Measurements from ENCODE around the gene QTRT2. TPM values are rescaled to one million over a fixed set of nuclear protein-coding genes. Genes with fewer than 3 reads are reported as not detected.

QTRT2 gene
- total and polyA plus RNA-seq, 4 experiments from 2014 or later: 14.3 to 35.7 (median 22.3) TPM

DNA sequence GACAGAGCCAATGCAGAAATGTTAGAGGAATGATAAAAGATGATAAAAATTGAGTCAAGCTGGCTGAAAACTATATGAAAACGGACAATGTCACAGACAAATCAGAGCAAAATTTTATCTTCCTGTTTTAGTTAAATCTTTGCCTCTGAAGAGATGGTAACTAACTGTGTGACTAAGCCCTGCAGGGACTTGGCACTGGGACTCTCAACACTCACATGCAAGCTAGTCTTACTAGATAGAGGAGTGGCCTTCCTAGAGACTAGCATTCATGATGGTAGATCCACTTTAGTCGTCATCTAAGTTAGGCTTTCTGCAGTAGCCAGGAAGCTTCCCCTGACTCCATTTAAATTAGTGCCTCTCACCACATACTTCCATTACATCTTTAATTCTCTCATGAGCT lies 4.3 kb upstream of the QTRT2 start:
- ChIA-PET POLR2A (ENCODE audit: partially characterized antibody) (interaction anchor here (1.0 kb wide), 1 partner anchor 354 kb away, joined by 3 read pairs; no protein-coding TSS in a partner anchor), CTCF (ENCODE audit: partially characterized antibody) (no interaction called here)

GRCh38 chr3:114057011-114057347 lies 442 bp downstream of the QTRT2 start:
- peaks cover 21 to 57% (median 42%) of the 10 kb centered on the region in 4 donors for H3K4me1 Mint-ChIP-seq
- Histone ChIP-seq H3K27me3 (ENCODE audit: insufficient read depth, low read length) (no peaks in the 10 kb centered on the region), H3K4me3 (ENCODE audit: low read length in 2 of 2) (peak overlapping the region; percentile 78 to 93), H3K9me3 (ENCODE audit: control insufficient read depth in 1 of 2, low read length in 2 of 2) (no peaks in the 10 kb centered on the region), H3K27ac (ENCODE audit: low read depth, low read length) (peak overlapping the region; percentile 86), H3K4me1 (ENCODE audit: insufficient read depth, low read length) (peaks cover 26% of the 10 kb centered on the region), H3K36me3 (ENCODE audit: insufficient read depth, low read length) (peaks cover 4% of the 10 kb centered on the region)
- no peak for DNase-seq
- intact Hi-C loops (cut with micrococcal nuclease): loop anchor here (2.0 to 10.0 kb wide), 6 partner anchors 155 to 1728 kb away; partner anchors contain the start of gene GRAMD1C
- H3K27ac Mint-ChIP-seq: peak overlapping the region; percentile 93 to 100 (median 99)
- POLR2A ChIA-PET (ENCODE audit: partially characterized antibody): interaction anchor here (1.6 kb wide), 1 partner anchor 157 kb away, joined by 6 read pairs; no protein-coding TSS in a partner anchor
- H3K27me3 Mint-ChIP-seq: peaks cover 0 to 2% of the 10 kb centered on the region in 2 donors
- H3K36me3 Mint-ChIP-seq: peaks cover 7 to 27% of the 10 kb centered on the region in 2 donors
- H3K4me3 Mint-ChIP-seq: peak overlapping the region; percentile 95 to 100 (median 99)
- peaks cover 0 to 4% (median 0%) of the 10 kb centered on the region in 8 donors for H3K9me3 Mint-ChIP-seq
- CTCF ChIA-PET (ENCODE audit: partially characterized antibody): interaction anchor here (1.1 kb wide), 1 partner anchor 234 kb away, joined by 3 read pairs; no protein-coding TSS in a partner anchor

More for the DNA sequence above, 4.3 kb upstream of the QTRT2 start:
- Histone ChIP-seq H3K27me3 (ENCODE audit: insufficient read depth, low read length) (no peaks in the 10 kb centered on the region), H3K9me3 (ENCODE audit: control insufficient read depth in 1 of 2, low read length in 2 of 2) (no peaks in the 10 kb centered on the region), H3K4me1 (ENCODE audit: insufficient read depth, low read length) (peaks cover 10% of the 10 kb centered on the region), H3K4me3 (ENCODE audit: low read length in 2 of 2) (no peak overlapping the region), H3K27ac (ENCODE audit: low read depth, low read length) (no peak overlapping the region), H3K36me3 (ENCODE audit: insufficient read depth, low read length) (no peaks in the 10 kb centered on the region)
- Mint-ChIP-seq H3K9me3 (peaks cover 0 to 4% (median 0%) of the 10 kb centered on the region in 8 donors), H3K36me3 (peaks cover 7 to 13% of the 10 kb centered on the region in 2 donors), H3K4me3 (no peak overlapping the region), H3K27ac (no peak overlapping the region), H3K27me3 (peaks cover 0 to 2% of the 10 kb centered on the region in 2 donors), H3K4me1 (peaks cover 9 to 23% (median 14%) of the 10 kb centered on the region in 4 donors)
- intact Hi-C loops (cut with micrococcal nuclease): loop anchor here (5.0 to 10.0 kb wide), 3 partner anchors 1037 to 1733 kb away; a partner anchor contains a TSS
- no peak for DNase-seq

- intact Hi-C loops (cut with micrococcal nuclease): loop anchor here (5.0 to 10.0 kb wide), 5 partner anchors 154 to 1726 kb away; partner anchors contain the start of gene GRAMD1C
- CTCF ChIA-PET (ENCODE audit: partially characterized antibody): no interaction called here
- DNase-seq: no peak
- Mint-ChIP-seq H3K27ac (peak overlapping the region in 1 of 7 donors; percentile 35), H3K27me3 (peaks cover 0 to 2% of the 10 kb centered on the region in 2 donors), H3K4me1 (peaks cover 24 to 61% (median 47%) of the 10 kb centered on the region in 4 donors), H3K9me3 (peaks cover 0 to 4% (median 0%) of the 10 kb centered on the region in 8 donors), H3K4me3 (peak overlapping the region in 5 of 8 donors; percentile 40 to 95 (median 69)), H3K36me3 (peaks cover 4 to 28% of the 10 kb centered on the region in 2 donors)
- H3K4me1 ChIP-seq (ENCODE audit: insufficient read depth, low read length): peaks cover 26% of the 10 kb centered on the region
- POLR2A ChIA-PET (ENCODE audit: partially characterized antibody): no interaction called here
- H3K9me3 ChIP-seq (ENCODE audit: control insufficient read depth in 1 of 2, low read length in 2 of 2): no peaks in the 10 kb centered on the region
- H3K27me3 ChIP-seq (ENCODE audit: insufficient read depth, low read length): no peaks in the 10 kb centered on the region
- H3K27ac ChIP-seq (ENCODE audit: low read depth, low read length): no peak overlapping the region
- H3K36me3 ChIP-seq (ENCODE audit: insufficient read depth, low read length): peaks cover 4% of the 10 kb centered on the region
- H3K4me3 ChIP-seq (ENCODE audit: low read length in 2 of 2): no peak overlapping the region
Observed at GRCh38 chr3:114058646-114059045, 2.1 kb downstream of the QTRT2 start.

DNA sequence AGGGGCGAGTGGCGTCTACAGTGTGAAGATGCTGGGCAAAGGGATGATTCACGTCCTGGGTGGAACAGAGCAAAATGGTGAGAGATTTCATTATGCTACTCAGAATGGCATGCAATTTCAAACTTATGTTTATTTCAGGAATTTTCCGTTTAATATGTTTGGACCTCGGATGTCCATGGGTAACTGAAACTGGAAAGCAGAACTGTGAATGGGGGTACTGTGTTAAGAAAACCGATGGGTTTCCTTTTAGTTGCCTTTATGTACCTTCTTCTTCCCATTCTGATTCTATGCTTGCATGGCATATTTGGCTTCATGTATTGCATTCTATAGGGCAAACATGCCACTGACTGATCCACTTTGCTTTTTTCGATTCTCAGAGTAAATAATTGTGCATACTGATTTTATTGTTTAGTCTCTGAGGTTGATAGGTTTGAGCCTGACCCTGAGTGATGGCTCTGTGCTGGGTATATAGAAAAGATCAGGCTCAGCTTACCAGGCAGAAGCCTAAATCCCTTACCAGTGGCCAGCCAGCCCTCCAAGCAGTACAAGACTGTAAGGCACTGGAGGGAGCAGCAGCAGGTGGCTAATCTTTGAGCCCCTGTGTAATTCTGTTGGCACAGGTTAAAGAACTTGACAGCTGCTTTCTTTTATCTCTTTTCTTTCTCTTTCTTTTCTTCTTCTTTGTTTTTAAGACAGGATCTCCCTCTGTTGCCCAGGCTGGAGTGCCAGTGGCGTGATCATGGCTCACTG lies 4.5 kb downstream of the QTRT2 start:
- H3K4me1 ChIP-seq (ENCODE audit: insufficient read depth, low read length): peaks cover 19% of the 10 kb centered on the region
- Mint-ChIP-seq H3K4me1 (peaks cover 23 to 55% (median 44%) of the 10 kb centered on the region in 4 donors), H3K27me3 (peaks cover 0 to 2% of the 10 kb centered on the region in 2 donors), H3K4me3 (no peak overlapping the region), H3K9me3 (peaks cover 0 to 4% (median 0%) of the 10 kb centered on the region in 8 donors), H3K36me3 (peaks cover 10 to 41% of the 10 kb centered on the region in 2 donors), H3K27ac (no peak overlapping the region)
- DNase-seq: no peak
- H3K27me3 ChIP-seq (ENCODE audit: insufficient read depth, low read length): no peaks in the 10 kb centered on the region
- ChIA-PET POLR2A (ENCODE audit: partially characterized antibody) (no interaction called here), CTCF (ENCODE audit: partially characterized antibody) (no interaction called here)
- H3K36me3 ChIP-seq (ENCODE audit: insufficient read depth, low read length): peaks cover 8% of the 10 kb centered on the region
- H3K27ac ChIP-seq (ENCODE audit: low read depth, low read length): no peak overlapping the region
- no peaks in the 10 kb centered on the region for H3K9me3 ChIP-seq (ENCODE audit: control insufficient read depth in 1 of 2, low read length in 2 of 2)
- intact Hi-C loops (cut with micrococcal nuclease): no loop called here
- H3K4me3 ChIP-seq (ENCODE audit: low read length in 2 of 2): no peak overlapping the region

DNA sequence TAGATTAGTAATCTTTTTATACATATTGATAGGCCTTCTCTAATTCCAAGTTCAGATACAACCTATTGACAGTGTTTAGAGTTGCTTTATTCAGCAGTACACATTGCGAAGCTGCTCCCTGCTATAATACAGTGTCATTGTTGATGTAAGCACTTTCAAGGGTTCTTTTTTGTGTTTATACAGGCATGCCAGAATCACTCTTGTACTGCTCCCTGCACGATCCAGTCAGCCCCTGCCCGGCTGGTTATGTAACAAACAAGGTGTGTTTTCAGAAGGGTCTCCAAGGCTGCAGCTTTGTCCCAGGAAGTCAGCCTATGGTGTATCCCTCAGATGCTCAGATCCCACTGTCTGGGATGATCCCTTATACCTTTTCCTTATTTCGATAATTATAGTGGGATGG lies 11.3 kb downstream of the QTRT2 start:
- H3K36me3 ChIP-seq (ENCODE audit: insufficient read depth, low read length): peaks cover 39% of the 10 kb centered on the region
- Mint-ChIP-seq H3K36me3 (peaks cover 47 to 74% of the 10 kb centered on the region in 2 donors), H3K27me3 (no peaks in the 10 kb centered on the region), H3K4me1 (peaks cover 5 to 12% (median 7%) of the 10 kb centered on the region in 4 donors), H3K4me3 (no peak overlapping the region), H3K9me3 (peaks cover 0 to 1% (median 0%) of the 10 kb centered on the region in 8 donors), H3K27ac (peak overlapping the region in 1 of 7 donors; percentile 47)
- no peak overlapping the region for H3K27ac ChIP-seq (ENCODE audit: low read depth, low read length)
- no peak for DNase-seq
- no peaks in the 10 kb centered on the region for H3K27me3 ChIP-seq (ENCODE audit: insufficient read depth, low read length)
- no peak overlapping the region for H3K4me3 ChIP-seq (ENCODE audit: low read length in 2 of 2)
- intact Hi-C loops (cut with micrococcal nuclease): no loop called here
- CTCF ChIA-PET (ENCODE audit: partially characterized antibody): interaction anchor here (0.8 kb wide), 1 partner anchor 353 kb away, joined by 3 read pairs; no protein-coding TSS in a partner anchor
- POLR2A ChIA-PET (ENCODE audit: partially characterized antibody): no interaction called here
- H3K4me1 ChIP-seq (ENCODE audit: insufficient read depth, low read length): no peaks in the 10 kb centered on the region
- no peaks in the 10 kb centered on the region for H3K9me3 ChIP-seq (ENCODE audit: control insufficient read depth in 1 of 2, low read length in 2 of 2)

- intact Hi-C loops (cut with micrococcal nuclease): no loop called here
- Histone ChIP-seq H3K4me1 (ENCODE audit: insufficient read depth, low read length) (no peaks in the 10 kb centered on the region), H3K9me3 (ENCODE audit: control insufficient read depth in 1 of 2, low read length in 2 of 2) (no peaks in the 10 kb centered on the region), H3K36me3 (ENCODE audit: insufficient read depth, low read length) (peaks cover 43% of the 10 kb centered on the region), H3K27ac (ENCODE audit: low read depth, low read length) (no peak overlapping the region), H3K4me3 (ENCODE audit: low read length in 2 of 2) (no peak overlapping the region), H3K27me3 (ENCODE audit: insufficient read depth, low read length) (no peaks in the 10 kb centered on the region)
- ChIA-PET POLR2A (ENCODE audit: partially characterized antibody) (no interaction called here), CTCF (ENCODE audit: partially characterized antibody) (no interaction called here)
- Mint-ChIP-seq H3K9me3 (peaks cover 0 to 1% (median 0%) of the 10 kb centered on the region in 8 donors), H3K27me3 (no peaks in the 10 kb centered on the region), H3K4me1 (peaks cover 2 to 10% (median 5%) of the 10 kb centered on the region in 4 donors), H3K27ac (peak overlapping the region in 1 of 7 donors; percentile 47), H3K36me3 (peaks cover 51 to 77% of the 10 kb centered on the region in 2 donors), H3K4me3 (no peak overlapping the region)
- DNase-seq: no peak
Observed at GRCh38 chr3:114068336-114068735, 11.8 kb downstream of the QTRT2 start.

DNA sequence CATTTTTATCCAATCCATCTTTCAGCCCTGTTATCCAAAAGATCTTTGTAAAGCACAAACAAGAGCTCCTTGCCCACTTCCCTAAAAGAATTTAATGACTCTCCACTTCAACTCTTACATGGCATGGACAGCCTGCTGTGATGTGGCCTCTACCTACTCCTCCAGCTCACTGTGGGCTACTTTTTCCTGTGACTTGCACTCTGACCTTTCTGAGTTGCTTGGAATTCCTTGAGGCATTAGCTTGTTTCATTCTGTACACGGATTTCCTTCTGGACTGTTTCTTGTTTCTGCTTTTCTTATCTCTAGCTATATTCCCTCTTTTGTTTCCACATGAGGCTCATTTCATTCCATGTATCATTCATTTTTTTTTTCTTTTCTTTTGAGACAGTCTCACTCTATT lies 15.2 kb downstream of the QTRT2 start:
- DNase-seq: no peak
- H3K27me3 ChIP-seq (ENCODE audit: insufficient read depth, low read length): no peaks in the 10 kb centered on the region
- POLR2A ChIA-PET (ENCODE audit: partially characterized antibody): interaction anchor here (0.7 kb wide), 1 partner anchor 14 kb away, joined by 3 read pairs; no protein-coding TSS in a partner anchor
- Mint-ChIP-seq H3K27ac (peak overlapping the region in 2 of 7 donors; percentile 13 to 57), H3K4me3 (peak overlapping the region in 1 of 8 donors; percentile 1), H3K27me3 (no peaks in the 10 kb centered on the region), H3K36me3 (peaks cover 64 to 87% of the 10 kb centered on the region in 2 donors), H3K9me3 (peaks cover 0 to 1% (median 0%) of the 10 kb centered on the region in 8 donors), H3K4me1 (peaks cover 0 to 5% (median 0%) of the 10 kb centered on the region in 4 donors)
- peaks cover 58% of the 10 kb centered on the region for H3K36me3 ChIP-seq (ENCODE audit: insufficient read depth, low read length)
- CTCF ChIA-PET (ENCODE audit: partially characterized antibody): interaction anchor here (0.8 to 1.3 kb wide), 2 partner anchors 8 to 14 kb away, joined by 3 read pairs; no protein-coding TSS in a partner anchor
- no peaks in the 10 kb centered on the region for H3K9me3 ChIP-seq (ENCODE audit: control insufficient read depth in 1 of 2, low read length in 2 of 2)
- H3K27ac ChIP-seq (ENCODE audit: low read depth, low read length): no peak overlapping the region
- no peak overlapping the region for H3K4me3 ChIP-seq (ENCODE audit: low read length in 2 of 2)
- intact Hi-C loops (cut with micrococcal nuclease): no loop called here
- no peaks in the 10 kb centered on the region for H3K4me1 ChIP-seq (ENCODE audit: insufficient read depth, low read length)

All from CD4-positive, alpha-beta memory T cell (primary cell).